Spleen (tissue), 11 donors: ENCODE measurements around the gene FHIT. TPM values are rescaled to one million over a fixed set of nuclear protein-coding genes. Genes with fewer than 3 reads are reported as not detected.

Experiments used
- DNase-seq: peaks from one replicate; pipeline ENCODE4 v3.0.0-alpha.2; 2020
- H3K27ac ChIP-seq, 8 donors: fragments of 200-600 bp; sonication (generic) in 7 of 8; 1 replicate in 4 of 8; 2 replicates in 4 of 8; pipeline versions ENCODE4 v1.5.0 to v1.8.0; 2016 to 2021; ENCODE audit warnings: inconsistent platforms in 4 of 8, mild to moderate bottlenecking in 4 of 8, moderate library complexity in 1 of 8
- H3K27me3 ChIP-seq, 7 donors: fragments of 200-600 bp; sonication (generic) in 6 of 7; replicated peaks in 1 of 7; 1 replicate in 4 of 7; 2 replicates in 3 of 7; pipeline versions ENCODE4 v1.5.0 to v1.8.0; 2016 to 2021; ENCODE audit warnings: inconsistent platforms in 3 of 7, mild to moderate bottlenecking in 1 of 7
- H3K36me3 ChIP-seq, 6 donors: fragments of 200-600 bp; sonication (generic) in 5 of 6; 1 replicate in 4 of 6; 2 replicates in 2 of 6; pipeline versions ENCODE4 v1.5.0 to v1.8.0; 2016 to 2021; ENCODE audit warnings: inconsistent platforms in 2 of 6
- H3K4me1 ChIP-seq, 6 donors: fragments of 200-600 bp; sonication (generic) in 5 of 6; 1 replicate in 3 of 6; 2 replicates in 3 of 6; pipeline versions ENCODE4 v1.5.0 to v1.8.0; 2016 to 2021; ENCODE audit warnings: inconsistent platforms in 3 of 6
- H3K4me3 ChIP-seq, 8 donors: fragments of 200-600 bp; sonication (generic) in 7 of 8; 1 replicate in 4 of 8; 2 replicates in 4 of 8; pipeline versions ENCODE4 v1.5.0 to v1.8.0; 2016 to 2021; ENCODE audit warnings: inconsistent platforms in 4 of 8, mild to moderate bottlenecking in 4 of 8, moderate library complexity in 2 of 8
- H3K9me3 ChIP-seq, 8 donors: fragments of 200-600 bp; sonication (generic) in 7 of 8; 1 replicate in 4 of 8; 2 replicates in 4 of 8; pipeline versions ENCODE4 v1.5.0 to v1.8.0; 2016 to 2021; ENCODE audit warnings: inconsistent platforms in 4 of 8
- CTCF ChIP-seq, 11 experiments: fragments of 200-600 bp in 7 of 11; fragments of 450-650 bp in 4 of 11; sonication (generic) in 4 of 11; IDR thresholded peaks in 8 of 11; conservative IDR thresholded peaks in 3 of 11; 1 replicate in 7 of 11; 2 replicates in 4 of 11; pipeline versions ENCODE4 v1.4.0 to v1.8.0; 2016 to 2021; ENCODE audit warnings: antibody characterized with exemption in 11 of 11, inconsistent platforms in 4 of 11, mild to moderate bottlenecking in 1 of 11
- POLR2A ChIP-seq, 3 donors: fragments of 450-650 bp; IDR thresholded peaks; one replicate each; pipeline ENCODE4 v1.5.1; 2017; ENCODE audit warnings: antibody characterized with exemption in 3 of 3, mild to moderate bottlenecking in 1 of 3
- POLR2AphosphoS5 ChIP-seq, 3 donors: sonication (generic); formaldehyde crosslinking; IDR thresholded peaks; one replicate each; pipeline ENCODE4 v1.5.1; 2017; ENCODE audit warnings: antibody characterized with exemption in 3 of 3
- WGBS, 5 donors: extraction: QIAGEN DNeasy Blood & Tissue Kit in 3 of 5; methylation state at CpG; one replicate each; pipeline versions ENCODE4 v1.1.5 to v1.1.7; 2013 to 2018; 5-methylcytosine and 5-hydroxymethylcytosine counted together
- intact Hi-C: fragments of 100-400 bp; cut with DNase I; formaldehyde crosslinking; loops from one replicate; pipeline ENCODE4 v1.15.0; 2023; ENCODE audit warnings: low total_unique reads
- polyA plus RNA-seq, 3 donors: library from polyadenylated mRNA; stranded (reverse); fragments of 200-250 nt; gene quantifications; one replicate each; pipeline ENCODE4 v1.2.1, GENCODE V29; 2013
- total RNA-seq, 7 donors: library from RNA; depleted of rRNA in 3 of 7; stranded (reverse); fragments of >200 nt in 3 of 7; fragmentation: NEBNext Ultra II Directional in 4 of 7; extraction: Animal tissue kit (Norgen Biotek cat#: 25700) in 4 of 7; gene quantifications; one replicate each; pipeline versions ENCODE4 v1.1.0 to v1.2.1, GENCODE V29; 2016 to 2021
- donor health status: healthy with polysubstance abuse.
- donor health status: DM: no; HTN: no; CAD: no; lungs with moderate emphysema.
- donor health status: DM: no; HTN: no; CAD: no.
- donor health status: Bipolar disorder and iron deficiency.
- donor health status: healthy.
- donor health status: DM: no; HTN: no; CAD: no.
- donor health status: DM: yes; HTN: yes; CAD: no.

The FHIT gene
- total and polyA plus RNA-seq, 10 donors: 4.1 to 23.1 (median 12.2) TPM

- TF ChIP-seq POLR2A (IDR thresholded peaks at IDR 0.05): no peak
- TF ChIP-seq POLR2AphosphoS5 (IDR thresholded peaks at IDR 0.05): no peak
- no peak for TF ChIP-seq CTCF (IDR thresholded peaks at IDR 0.05 in 8 of 11, conservative IDR thresholded peaks at IDR 0.05 in 3 of 11)
- H3K27me3 ChIP-seq: no peaks in the 10 kb centered on the region
- intact Hi-C loops: no loop called here
- H3K4me3 ChIP-seq: no peak overlapping the region
- H3K9me3 ChIP-seq: no peaks in the 10 kb centered on the region
- no peak for DNase-seq
- no peaks in the 10 kb centered on the region for H3K4me1 ChIP-seq
- no peak overlapping the region for H3K27ac ChIP-seq
- H3K36me3 ChIP-seq: no peaks in the 10 kb centered on the region
Measured at GRCh38 chr3:59978979-59979378, 1272.3 kb downstream of the FHIT start.

DNA sequence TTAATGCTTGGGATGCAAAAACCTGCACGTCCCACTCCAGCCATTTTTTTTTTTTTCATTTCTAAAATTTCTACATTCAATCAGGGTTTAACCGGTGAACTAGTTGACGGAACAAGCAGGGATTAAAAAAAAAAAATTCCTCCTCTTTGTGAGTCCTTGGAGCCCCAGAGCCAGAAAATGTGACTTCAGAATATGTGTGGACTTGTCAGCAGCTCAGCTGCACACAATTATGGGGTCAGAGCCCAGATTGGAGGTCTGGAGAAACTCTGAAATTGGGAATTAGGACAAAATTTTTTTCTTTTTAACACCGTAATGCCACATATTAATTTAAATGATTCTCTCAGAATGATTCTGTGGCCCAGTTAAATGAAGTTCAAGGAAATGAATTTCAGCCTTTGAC is 1280.5 kb downstream of the FHIT start:
- WGBS, 5 donors: 86 to 98% (median 96%) methylated on average over 4 of the region's 4 CpGs
- no peaks in the 10 kb centered on the region for H3K4me1 ChIP-seq
- DNase-seq: no peak
- no peak overlapping the region for H3K4me3 ChIP-seq
- no peak overlapping the region for H3K27ac ChIP-seq
- no peaks in the 10 kb centered on the region for H3K36me3 ChIP-seq
- H3K9me3 ChIP-seq: no peaks in the 10 kb centered on the region
- TF ChIP-seq CTCF (IDR thresholded peaks at IDR 0.05 in 8 of 11, conservative IDR thresholded peaks at IDR 0.05 in 3 of 11) (no peak), POLR2AphosphoS5 (IDR thresholded peaks at IDR 0.05) (no peak), POLR2A (IDR thresholded peaks at IDR 0.05) (no peak)
- intact Hi-C loops: no loop called here
- H3K27me3 ChIP-seq: no peaks in the 10 kb centered on the region

- WGBS, 5 donors: 87 to 93% (median 88%) methylated on average over 6 of the region's 6 CpGs
- no peaks in the 10 kb centered on the region for H3K27me3 ChIP-seq
Measured at GRCh38 chr3:59970376-59970775, 1280.9 kb downstream of the FHIT start.

DNA sequence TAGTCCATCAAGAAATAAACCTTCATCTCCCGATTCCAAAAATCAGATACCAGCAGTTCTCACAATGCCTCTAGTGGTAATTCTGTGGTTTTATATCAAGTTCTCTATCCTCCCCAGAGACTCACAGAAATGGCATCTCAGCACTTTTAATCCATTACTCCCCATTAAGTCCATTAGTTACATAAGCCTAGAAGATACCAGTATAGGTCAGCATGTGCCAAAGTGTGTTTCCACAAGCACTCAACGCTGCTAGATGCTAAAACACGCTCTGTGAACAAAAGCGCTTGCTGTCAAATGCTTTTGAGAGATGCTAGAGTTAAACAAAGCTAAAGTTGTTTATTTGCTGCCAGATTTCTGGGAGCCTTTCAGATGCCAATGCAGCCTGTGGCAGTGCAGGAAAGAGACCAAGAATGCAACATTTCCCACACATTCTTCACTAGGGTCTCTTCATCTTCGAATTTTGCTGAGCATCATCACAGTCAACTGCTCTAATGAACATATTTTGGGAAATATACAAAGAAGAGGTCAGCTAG is 1282.7 kb downstream of the FHIT start:
- 83 to 91% (median 86%) methylated on average over 5 of the region's 5 CpGs for WGBS, 5 donors

More at GRCh38 chr3:59970376-59970775, 1280.9 kb downstream of the FHIT start:
- DNase-seq: no peak
- intact Hi-C loops: no loop called here
- Histone ChIP-seq H3K27ac (no peak overlapping the region), H3K36me3 (no peaks in the 10 kb centered on the region), H3K9me3 (no peaks in the 10 kb centered on the region), H3K4me1 (no peaks in the 10 kb centered on the region), H3K4me3 (no peak overlapping the region)
- no peak for TF ChIP-seq POLR2AphosphoS5 (IDR thresholded peaks at IDR 0.05)

More for the DNA sequence above, 1282.7 kb downstream of the FHIT start:
- Histone ChIP-seq H3K4me1 (no peaks in the 10 kb centered on the region), H3K27me3 (no peaks in the 10 kb centered on the region), H3K9me3 (no peaks in the 10 kb centered on the region), H3K27ac (no peak overlapping the region), H3K36me3 (no peaks in the 10 kb centered on the region), H3K4me3 (no peak overlapping the region)
- TF ChIP-seq CTCF (IDR thresholded peaks at IDR 0.05 in 8 of 11, conservative IDR thresholded peaks at IDR 0.05 in 3 of 11) (no peak), POLR2AphosphoS5 (IDR thresholded peaks at IDR 0.05) (no peak), POLR2A (IDR thresholded peaks at IDR 0.05) (no peak)
- DNase-seq: no peak
- intact Hi-C loops: no loop called here
